Measurements from ENCODE around the gene LOC128125822.

The LOC128125822 gene

DNA sequence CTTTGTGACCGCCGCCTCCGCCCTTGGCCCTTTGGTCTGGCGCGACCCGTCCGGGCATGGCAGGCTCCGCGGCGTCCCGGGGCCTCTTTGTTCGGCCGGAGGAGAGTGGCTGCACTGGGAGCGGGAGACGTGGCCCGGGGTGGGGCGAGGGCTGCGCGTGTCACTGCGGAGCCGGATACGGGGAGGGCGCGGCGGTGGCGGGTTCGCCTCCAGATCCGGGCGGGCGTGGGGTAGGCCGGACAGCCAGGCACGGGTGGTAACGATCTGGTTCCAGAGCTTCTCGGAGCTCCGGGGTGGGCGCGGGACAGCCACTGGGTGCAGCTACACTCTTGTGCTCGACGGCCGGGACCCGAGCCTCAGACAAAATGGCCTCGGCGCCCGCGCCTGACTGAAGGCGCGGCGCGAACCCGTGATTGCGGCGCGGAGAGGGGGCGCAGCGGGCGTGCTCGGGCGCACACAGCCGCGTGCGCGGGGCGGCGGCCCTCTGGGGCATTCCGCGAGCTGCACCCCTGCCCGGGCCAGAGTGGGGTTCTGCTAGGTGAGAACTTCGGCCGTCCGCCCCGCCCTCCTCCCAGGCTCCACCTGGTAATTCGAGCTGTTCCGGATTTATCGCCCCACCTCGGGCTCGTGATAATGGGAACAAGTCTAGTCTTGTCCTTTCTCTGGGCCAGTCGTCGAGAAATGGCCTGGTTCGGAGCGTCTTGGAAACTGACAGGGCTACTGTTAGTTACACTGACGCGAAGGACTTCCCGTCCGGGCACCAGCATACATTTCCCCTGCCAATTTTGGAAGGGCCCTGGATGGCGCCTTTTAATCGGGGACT is 1.0 kb downstream of the LOC128125822 start:
- WGBS (ENCODE audit: insufficient coverage, low coverage, low lambda C conversion rate, missing lambda C conversion rate) = 0% methylated on average over 19 of the region's 86 CpGs
- intact Hi-C loops (cut with DNase I) = no loop called here
- Histone ChIP-seq H3K4me1 (peaks cover 0 to 28% (median 10%) of the 10 kb centered on the region in 4 donors), H3K4me3 (peak overlapping the region; percentile 64 to 79 (median 78)), H3K36me3 (peaks cover 0 to 22% (median 15%) of the 10 kb centered on the region in 4 donors), H3K27me3 (no peaks in the 10 kb centered on the region), H3K9me3 (no peaks in the 10 kb centered on the region), H3K27ac (peak overlapping the region; percentile 99 to 100 (median 100))
- TF ChIP-seq POLR2A (IDR thresholded peaks at IDR 0.05) = peak; percentile 89
- TF ChIP-seq, protein P1, sequence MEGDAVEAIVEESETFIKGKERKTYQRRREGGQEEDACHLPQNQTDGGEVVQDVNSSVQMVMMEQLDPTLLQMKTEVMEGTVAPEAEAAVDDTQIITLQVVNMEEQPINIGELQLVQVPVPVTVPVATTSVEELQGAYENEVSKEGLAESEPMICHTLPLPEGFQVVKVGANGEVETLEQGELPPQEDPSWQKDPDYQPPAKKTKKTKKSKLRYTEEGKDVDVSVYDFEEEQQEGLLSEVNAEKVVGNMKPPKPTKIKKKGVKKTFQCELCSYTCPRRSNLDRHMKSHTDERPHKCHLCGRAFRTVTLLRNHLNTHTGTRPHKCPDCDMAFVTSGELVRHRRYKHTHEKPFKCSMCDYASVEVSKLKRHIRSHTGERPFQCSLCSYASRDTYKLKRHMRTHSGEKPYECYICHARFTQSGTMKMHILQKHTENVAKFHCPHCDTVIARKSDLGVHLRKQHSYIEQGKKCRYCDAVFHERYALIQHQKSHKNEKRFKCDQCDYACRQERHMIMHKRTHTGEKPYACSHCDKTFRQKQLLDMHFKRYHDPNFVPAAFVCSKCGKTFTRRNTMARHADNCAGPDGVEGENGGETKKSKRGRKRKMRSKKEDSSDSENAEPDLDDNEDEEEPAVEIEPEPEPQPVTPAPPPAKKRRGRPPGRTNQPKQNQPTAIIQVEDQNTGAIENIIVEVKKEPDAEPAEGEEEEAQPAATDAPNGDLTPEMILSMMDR (IDR thresholded peaks at IDR 0.05) = no peak
- DNase-seq = peak; percentile 86 to 87 (median 86)
- peak; percentile 28 to 51 (median 33) for ATAC-seq

DNA sequence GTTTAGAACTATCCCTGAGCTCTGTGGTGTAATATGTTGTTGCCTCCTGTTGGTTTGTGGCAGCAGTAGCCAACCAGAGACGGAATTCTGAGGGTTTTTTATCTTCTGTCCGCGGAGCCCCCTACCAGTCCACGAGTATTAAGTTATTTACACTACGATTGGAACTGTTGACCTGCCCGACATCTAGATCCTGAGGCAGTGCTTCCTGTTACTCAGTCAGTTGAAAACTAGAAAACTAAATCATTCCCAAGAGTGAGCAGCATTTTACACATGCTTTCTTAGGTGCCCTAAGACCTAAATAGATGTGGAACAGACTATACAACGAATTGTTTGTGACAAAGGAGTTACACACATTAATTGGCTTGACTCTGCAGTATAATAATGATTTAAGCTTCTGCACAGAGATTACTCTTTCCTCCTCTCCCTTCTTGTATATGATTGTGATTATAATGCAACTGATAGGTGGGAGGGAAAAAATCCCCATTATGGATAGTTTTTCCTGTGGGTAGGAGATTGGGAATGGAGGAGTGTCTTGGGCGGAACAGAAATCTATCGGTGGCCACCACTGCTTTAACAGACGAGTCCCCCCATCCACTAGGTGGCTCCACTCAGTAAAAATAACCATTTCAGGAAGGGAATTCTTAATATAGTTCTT is 1.7 kb downstream of the LOC128125822 start:
- under 1% methylated on average over 10 of the region's 10 CpGs for WGBS (ENCODE audit: insufficient coverage, low coverage, low lambda C conversion rate, missing lambda C conversion rate)
- ATAC-seq = peak; percentile 2 to 35 (median 6)
- Histone ChIP-seq H3K9me3 (no peaks in the 10 kb centered on the region), H3K4me1 (peaks cover 0 to 28% (median 11%) of the 10 kb centered on the region in 4 donors), H3K36me3 (peaks cover 0 to 29% (median 21%) of the 10 kb centered on the region in 4 donors), H3K27ac (peak overlapping the region; percentile 99 to 100 (median 100)), H3K27me3 (no peaks in the 10 kb centered on the region), H3K4me3 (peak overlapping the region; percentile 64 to 79 (median 78))
- peak in 1 of 3 donors; percentile 58 for DNase-seq
- TF ChIP-seq, protein P1 (IDR thresholded peaks at IDR 0.05) = peak; percentile 52 to 65 (median 60)
- no peak for TF ChIP-seq POLR2A (IDR thresholded peaks at IDR 0.05)
- intact Hi-C loops (cut with DNase I) = no loop called here

DNA sequence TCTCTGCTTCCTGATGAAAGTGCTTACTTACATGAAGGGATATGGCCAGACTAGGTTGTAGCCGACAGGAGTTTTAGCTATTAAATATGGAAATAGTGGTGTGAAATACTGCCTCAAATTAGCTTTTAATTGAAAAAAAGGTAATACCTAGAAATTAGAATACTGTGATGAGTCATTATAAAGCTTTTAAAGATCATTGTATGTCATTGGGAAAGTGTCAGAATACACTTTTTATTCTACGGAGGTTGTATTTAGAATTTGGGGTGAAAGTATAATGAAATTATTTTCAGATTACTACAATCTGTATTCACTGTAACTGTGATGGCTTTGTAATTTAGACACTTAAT is 2.2 kb downstream of the LOC128125822 start:
- intact Hi-C loops (cut with DNase I) = no loop called here
- H3K4me3 ChIP-seq = peak overlapping the region; percentile 64 to 79 (median 78)
- no peak for ATAC-seq
- peaks cover 0 to 34% (median 26%) of the 10 kb centered on the region in 4 donors for H3K36me3 ChIP-seq
- no peaks in the 10 kb centered on the region for H3K27me3 ChIP-seq
- no peaks in the 10 kb centered on the region for H3K9me3 ChIP-seq
- no peak for DNase-seq
- TF ChIP-seq POLR2A (IDR thresholded peaks at IDR 0.05) = no peak
- TF ChIP-seq, protein P1 (IDR thresholded peaks at IDR 0.05) = no peak
- peak overlapping the region; percentile 99 to 100 (median 100) for H3K27ac ChIP-seq
- WGBS (ENCODE audit: insufficient coverage, low coverage, low lambda C conversion rate, missing lambda C conversion rate) = 19% methylated on average over 2 of the region's 2 CpGs
- H3K4me1 ChIP-seq = peaks cover 0 to 24% (median 11%) of the 10 kb centered on the region in 4 donors

DNA sequence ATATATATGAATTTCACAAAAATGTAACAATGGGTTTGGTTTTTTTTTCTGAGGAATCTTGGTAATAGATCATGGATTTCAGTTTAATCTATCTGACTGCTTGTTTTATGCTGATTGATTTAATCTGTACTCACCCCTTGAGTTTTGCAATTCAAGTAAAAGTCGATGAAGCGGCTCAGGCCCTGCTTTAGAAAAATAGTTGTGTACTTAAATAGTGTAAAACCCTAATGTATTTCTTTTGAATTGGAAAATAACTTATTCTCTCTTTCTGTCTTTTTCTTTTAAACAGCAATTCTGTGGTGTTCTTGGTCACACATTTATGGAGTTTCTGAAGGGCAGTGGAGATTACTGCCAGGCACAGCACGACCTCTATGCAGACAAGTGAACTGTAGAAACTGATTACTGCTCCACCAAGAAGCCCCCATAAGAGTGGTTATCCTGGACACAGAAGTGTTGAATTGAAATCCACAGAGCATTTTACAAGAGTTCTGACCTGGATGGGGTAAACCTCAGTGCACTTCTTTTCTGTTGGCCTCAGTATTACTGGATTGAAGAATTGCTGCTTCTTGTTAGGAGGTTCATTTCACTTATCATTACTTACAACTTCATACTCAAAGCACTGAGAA is 4.0 kb downstream of the LOC128125822 start:
- H3K36me3 ChIP-seq = peaks cover 0 to 51% (median 43%) of the 10 kb centered on the region in 4 donors
- H3K27me3 ChIP-seq = no peaks in the 10 kb centered on the region
- peak overlapping the region in 2 of 3 donors; percentile 78 to 79 for H3K4me3 ChIP-seq
- 29% methylated on average over 3 of the region's 3 CpGs for WGBS (ENCODE audit: insufficient coverage, low coverage, low lambda C conversion rate, missing lambda C conversion rate)
- H3K9me3 ChIP-seq = no peaks in the 10 kb centered on the region
- ATAC-seq = no peak
- DNase-seq = no peak
- TF ChIP-seq, protein P1 (IDR thresholded peaks at IDR 0.05) = no peak
- TF ChIP-seq POLR2A (IDR thresholded peaks at IDR 0.05) = peak; percentile 31
- H3K4me1 ChIP-seq = peaks cover 0 to 23% (median 8%) of the 10 kb centered on the region in 4 donors
- peak overlapping the region; percentile 10 to 100 (median 100) for H3K27ac ChIP-seq
- intact Hi-C loops (cut with DNase I) = no loop called here

All from right lobe of liver (tissue), 6 donors.